GM12872 (cell line): ENCODE results near the gene HOXA5.

Experiments
- TF ChIP-seq, protein P1 (sequence below): IDR thresholded peaks from 3 replicates; pipeline ENCODE4 v1.5.1; 2011; ENCODE audit warnings: low read depth, mild to moderate bottlenecking, low read length, moderate library complexity; ENCODE audit not compliant: insufficient read depth

The HOXA5 gene

DNA sequence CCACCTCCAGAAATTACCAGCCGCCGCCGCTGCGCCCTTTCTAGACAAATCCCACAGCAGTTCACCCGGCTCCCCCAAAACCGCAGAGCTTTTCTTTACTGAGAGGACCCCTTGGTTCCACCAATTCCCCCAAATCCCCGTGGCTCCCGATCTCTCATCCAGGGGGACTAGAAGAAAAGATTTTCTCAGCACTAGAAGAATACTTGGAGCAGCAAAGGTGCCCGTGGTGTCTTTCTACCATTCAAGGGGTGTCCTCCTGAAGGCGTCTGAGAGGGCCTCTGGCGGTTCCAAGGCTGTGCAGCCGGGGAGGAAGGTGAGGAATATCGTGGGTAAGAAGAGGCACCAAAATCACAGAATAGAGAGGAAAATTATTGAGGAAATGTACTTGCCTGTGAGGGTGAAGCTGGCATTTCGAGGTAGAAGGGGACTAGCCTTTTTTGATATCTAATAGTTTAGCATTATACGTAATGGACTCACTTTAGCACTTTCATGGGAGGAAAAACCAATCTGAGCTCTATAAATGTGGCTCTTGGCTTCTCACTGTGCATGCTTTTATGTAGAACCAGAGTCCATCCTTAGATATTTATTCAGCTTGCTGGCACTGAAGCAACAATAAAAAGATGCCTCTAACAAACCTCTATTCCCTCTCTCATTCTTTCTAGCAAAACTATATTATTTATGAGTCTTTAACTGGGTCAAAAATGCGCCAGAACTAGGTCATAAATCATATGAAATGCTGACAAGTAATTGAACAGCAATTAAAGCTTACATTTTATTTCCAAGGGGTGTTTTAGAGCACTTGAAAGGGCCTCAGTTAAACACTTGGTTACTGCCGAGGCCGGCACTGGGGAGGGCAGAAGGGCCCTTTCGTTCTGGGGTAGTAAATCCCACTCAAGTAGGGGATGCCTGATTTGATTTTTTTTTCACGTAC, 27.2 kb downstream of the HOXA5 start:
- TF ChIP-seq, protein P1, sequence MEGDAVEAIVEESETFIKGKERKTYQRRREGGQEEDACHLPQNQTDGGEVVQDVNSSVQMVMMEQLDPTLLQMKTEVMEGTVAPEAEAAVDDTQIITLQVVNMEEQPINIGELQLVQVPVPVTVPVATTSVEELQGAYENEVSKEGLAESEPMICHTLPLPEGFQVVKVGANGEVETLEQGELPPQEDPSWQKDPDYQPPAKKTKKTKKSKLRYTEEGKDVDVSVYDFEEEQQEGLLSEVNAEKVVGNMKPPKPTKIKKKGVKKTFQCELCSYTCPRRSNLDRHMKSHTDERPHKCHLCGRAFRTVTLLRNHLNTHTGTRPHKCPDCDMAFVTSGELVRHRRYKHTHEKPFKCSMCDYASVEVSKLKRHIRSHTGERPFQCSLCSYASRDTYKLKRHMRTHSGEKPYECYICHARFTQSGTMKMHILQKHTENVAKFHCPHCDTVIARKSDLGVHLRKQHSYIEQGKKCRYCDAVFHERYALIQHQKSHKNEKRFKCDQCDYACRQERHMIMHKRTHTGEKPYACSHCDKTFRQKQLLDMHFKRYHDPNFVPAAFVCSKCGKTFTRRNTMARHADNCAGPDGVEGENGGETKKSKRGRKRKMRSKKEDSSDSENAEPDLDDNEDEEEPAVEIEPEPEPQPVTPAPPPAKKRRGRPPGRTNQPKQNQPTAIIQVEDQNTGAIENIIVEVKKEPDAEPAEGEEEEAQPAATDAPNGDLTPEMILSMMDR, result no peak

DNA sequence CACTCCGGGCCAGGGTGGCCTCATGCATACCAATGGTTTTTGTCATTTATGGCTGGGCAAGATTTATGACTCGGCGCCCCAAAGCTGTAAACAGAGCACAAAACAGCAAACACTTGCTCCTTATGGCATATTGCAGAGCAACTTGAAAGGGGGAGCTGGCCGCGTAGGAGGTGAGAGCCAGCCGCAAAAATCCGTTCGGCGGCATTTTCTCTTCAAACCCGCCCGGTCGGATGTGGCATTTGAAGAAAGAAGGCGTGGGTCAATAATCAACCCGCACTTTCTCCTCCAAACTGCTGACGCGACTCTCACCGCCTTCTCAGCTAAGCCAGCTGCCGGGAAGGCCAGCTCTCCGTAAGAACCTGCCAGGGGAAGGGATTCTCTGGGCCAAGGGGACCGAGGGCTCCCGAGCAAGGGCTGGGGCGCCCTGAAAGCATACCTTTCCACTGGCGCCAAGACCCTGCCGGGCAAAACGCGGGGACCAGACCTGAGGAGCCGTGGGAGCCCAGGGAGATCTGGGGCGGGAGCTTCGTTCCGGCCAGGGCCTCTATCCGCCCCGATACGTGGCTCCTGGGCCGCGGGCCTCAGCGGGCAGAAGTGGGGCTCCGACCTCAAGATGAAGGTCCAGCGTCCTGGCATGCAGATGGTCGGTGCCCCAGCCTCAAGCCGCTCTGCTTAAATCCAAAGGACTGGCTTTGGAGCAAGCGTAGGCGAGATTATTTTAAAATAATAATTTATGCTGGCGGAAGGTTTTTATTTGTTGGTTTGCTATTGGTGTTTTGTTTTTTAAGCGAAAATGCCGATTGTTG, 28.1 kb downstream of the HOXA5 start:
- TF ChIP-seq, protein P1, result no peak

DNA sequence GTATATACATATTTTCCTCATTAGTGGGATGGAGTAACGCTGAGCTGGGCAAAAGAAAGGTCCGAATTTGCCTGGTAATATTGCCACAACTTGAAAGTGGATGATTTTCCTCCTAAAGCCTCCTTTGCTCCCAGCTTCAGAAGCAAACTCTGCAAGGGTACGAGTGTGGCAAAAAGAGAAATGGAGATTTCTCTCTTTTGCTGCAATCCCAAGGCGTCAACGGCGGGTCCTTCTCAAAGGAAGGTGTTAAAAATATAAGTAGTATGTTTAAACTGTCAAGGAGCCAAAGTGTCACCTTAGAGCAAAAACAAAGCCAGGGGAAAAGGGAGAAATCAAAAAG, 28.6 kb downstream of the HOXA5 start:
- TF ChIP-seq, protein P1, result no peak

DNA sequence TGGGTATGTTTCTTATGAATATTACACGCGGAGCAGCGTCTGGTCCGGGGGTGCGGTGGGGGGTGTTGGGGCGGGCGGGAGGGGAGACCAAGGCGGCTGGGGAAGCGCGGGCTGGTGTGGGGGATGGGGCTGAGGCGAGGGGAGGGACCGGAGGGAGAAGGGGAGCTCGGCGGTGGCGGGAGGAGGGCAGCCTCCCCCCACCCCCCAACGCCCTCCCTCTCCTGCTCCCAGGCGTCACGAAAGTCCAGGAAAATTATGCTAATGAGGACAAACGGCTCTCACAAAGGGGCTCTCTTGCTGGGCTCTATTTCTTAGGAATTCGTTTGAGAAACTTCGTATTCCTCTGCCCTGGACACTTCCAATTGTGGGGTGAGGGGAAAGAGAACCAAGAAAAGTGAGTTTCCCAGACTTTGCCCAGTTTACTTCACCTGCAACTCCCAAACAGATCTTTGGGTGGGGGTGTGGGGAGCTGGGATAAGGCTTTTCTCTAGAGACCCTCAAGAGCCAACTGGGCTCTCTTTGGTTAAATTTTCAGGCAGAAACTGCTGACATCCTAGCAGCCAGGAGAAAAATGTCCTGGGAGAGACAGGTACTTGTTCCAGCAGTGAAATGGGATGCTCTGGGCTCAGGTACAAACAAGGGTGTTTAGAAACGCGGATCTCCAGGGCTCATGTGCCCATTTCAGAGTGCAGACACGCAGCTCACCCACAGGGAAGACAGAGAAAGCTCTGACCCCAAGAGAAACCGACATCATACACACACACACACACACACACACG, 29.3 kb downstream of the HOXA5 start:
- TF ChIP-seq, protein P1, result no peak

DNA sequence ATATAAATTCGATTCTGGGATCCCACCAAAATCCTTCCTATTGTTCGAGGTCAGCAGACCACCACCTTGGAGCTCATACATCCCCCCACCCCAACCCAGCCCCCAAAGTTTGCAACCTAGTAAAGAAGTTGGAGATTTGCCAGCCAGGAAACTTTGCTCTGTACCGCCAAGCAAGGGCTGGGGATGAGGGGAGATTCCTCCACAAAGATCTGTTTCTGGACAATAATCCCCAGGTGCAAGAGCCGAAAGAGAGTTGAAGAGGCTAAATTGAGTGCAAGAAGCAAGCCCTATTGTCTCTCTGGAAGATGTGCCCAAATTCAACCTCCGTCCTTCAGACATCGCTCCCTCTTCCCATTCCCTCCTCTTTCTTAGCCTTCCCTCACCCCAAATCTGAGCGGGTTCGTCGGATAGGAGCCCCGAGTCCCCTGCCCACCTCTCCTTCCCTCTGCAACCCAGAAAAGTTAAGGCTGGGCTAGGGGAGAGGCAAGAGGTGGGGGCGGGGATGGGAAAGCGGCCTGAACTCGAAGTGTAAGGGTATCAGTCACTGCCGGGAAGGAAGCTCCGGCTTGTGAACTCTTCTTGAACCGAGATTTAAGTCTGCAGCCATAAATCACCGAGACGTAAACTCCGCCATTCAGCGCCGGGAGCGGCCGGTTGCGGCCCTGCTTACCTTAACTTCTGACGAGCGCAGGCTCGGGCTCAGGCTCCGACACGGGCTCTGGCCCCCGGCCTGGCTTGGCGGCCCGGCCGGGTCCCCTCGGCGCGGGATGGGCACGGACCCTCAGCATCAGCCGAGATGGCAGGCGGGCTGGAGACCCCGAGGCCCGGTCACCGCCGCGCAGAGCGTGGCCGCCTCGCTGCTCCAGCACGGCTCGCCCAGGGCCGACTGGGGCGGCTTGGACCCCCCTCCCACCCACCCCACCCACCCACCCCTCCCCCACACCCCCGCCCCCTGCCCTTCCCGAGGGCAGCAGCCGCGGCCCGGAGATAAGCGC, 30.2 kb downstream of the HOXA5 start:
- TF ChIP-seq, protein P1, result no peak

DNA sequence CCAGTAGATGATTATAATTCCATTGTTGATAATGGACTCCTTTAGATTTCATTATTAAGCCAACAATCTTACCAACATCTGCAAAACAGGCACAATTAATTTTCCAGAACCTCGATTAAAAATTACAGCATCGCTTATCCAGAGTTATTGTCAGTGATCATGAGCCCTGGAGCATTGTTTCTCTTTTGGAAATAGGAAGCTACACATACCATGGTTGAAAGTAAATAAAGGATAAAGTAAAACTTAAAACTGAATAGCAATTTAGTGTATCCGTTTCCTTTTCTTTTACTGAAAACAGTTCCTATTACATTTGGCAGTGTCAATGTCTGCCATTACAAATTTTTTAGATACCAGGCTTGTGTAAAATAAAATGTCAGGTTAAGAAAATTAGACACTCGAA, 31.1 kb downstream of the HOXA5 start:
- TF ChIP-seq, protein P1, result no peak
